Smooth muscle cell (in vitro differentiated cells): ENCODE measurements around the gene TSSK1B. TPM values are rescaled to one million over a fixed set of nuclear protein-coding genes. Genes with fewer than 3 reads are reported as not detected.

Experiments
- DNase-seq: peaks from one replicate; lab custom pipeline; 2025; ENCODE audit not compliant: unreplicated experiment; lab: John Stamatoyannopoulos, UW
- H2AFZ ChIP-seq: fragments of 200-600 bp; sonication (generic); 2 replicates; pipeline ENCODE4 v1.6.0; 2016; ENCODE audit warnings: antibody characterized with exemption, low read depth, mild to moderate bottlenecking
- H3F3A ChIP-seq: fragments of 200-600 bp; sonication (generic); 2 replicates; pipeline ENCODE4 v1.6.0; 2017; ENCODE audit warnings: antibody characterized with exemption, low read depth
- H3K27ac ChIP-seq: fragments of 200-600 bp; sonication (generic); 2 replicates; pipeline ENCODE4 v1.5.1; 2016; ENCODE audit warnings: low read depth, mild to moderate bottlenecking
- H3K27me3 ChIP-seq: fragments of 200-600 bp; sonication (generic); 2 replicates; pipeline ENCODE4 v1.6.1; 2016; ENCODE audit warnings: low read depth, mild to moderate bottlenecking
- H3K36me3 ChIP-seq: fragments of 200-600 bp; sonication (generic); 2 replicates; pipeline ENCODE4 v1.5.1; 2016; ENCODE audit warnings: low read depth
- H3K4me1 ChIP-seq: fragments of 200-600 bp; sonication (generic); 2 replicates; pipeline ENCODE4 v1.5.1; 2016; ENCODE audit warnings: low read depth
- H3K4me2 ChIP-seq: fragments of 200-600 bp; sonication (generic); 2 replicates; pipeline ENCODE4 v1.6.0; 2016; ENCODE audit warnings: mild to moderate bottlenecking
- H3K4me3 ChIP-seq: fragments of 200-600 bp; sonication (generic); 2 replicates; pipeline ENCODE4 v1.5.1; 2016; ENCODE audit warnings: mild to moderate bottlenecking
- H3K79me2 ChIP-seq: fragments of 200-600 bp; sonication (generic); 2 replicates; pipeline ENCODE4 v1.6.0; 2016; ENCODE audit warnings: low read depth, mild to moderate bottlenecking
- H3K9ac ChIP-seq: fragments of 200-600 bp; sonication (generic); 2 replicates; pipeline ENCODE4 v1.6.0; 2016; ENCODE audit warnings: low read depth
- H3K9me3 ChIP-seq: fragments of 200-600 bp; sonication (generic); replicated peaks from 2 replicates; pipeline ENCODE4 v1.5.1; 2016; ENCODE audit warnings: low read depth
- H4K20me1 ChIP-seq: fragments of 200-600 bp; sonication (generic); 2 replicates; pipeline ENCODE4 v1.6.0; 2016; ENCODE audit warnings: low read depth
- WGBS: methylation state at CpG from one replicate; pipeline ENCODE4 v1.1.7; 2016; ENCODE audit warnings: low lambda C conversion rate; 5-methylcytosine and 5-hydroxymethylcytosine counted together
- polyA plus RNA-seq: library from polyadenylated mRNA; unstranded; fragments of >200 nt; fragmentation: Nextera tagmentation; extraction: Ambion mirVana; gene quantifications from 2 replicates; pipeline ENCODE4 v1.2.1, GENCODE V29; 2016
- total RNA-seq: library from RNA; depleted of rRNA; stranded (reverse); fragments of >200 nt; gene quantifications from 2 replicates; pipeline ENCODE4 v1.2.3, GENCODE V29; 2014
- TF ChIP-seq, protein P1 (sequence below): fragments of 200-600 bp; sonication (generic); IDR thresholded peaks from 2 replicates; pipeline ENCODE4 v1.5.1; 2017; ENCODE audit warnings: borderline replicate concordance, mild to moderate bottlenecking, antibody characterized with exemption; ENCODE audit not compliant: insufficient read depth, poor library complexity, severe bottlenecking

TSSK1B gene
- total and polyA plus RNA-seq, 2 experiments from 2014 or later = 0.22 TPM; not detected in 1

DNA sequence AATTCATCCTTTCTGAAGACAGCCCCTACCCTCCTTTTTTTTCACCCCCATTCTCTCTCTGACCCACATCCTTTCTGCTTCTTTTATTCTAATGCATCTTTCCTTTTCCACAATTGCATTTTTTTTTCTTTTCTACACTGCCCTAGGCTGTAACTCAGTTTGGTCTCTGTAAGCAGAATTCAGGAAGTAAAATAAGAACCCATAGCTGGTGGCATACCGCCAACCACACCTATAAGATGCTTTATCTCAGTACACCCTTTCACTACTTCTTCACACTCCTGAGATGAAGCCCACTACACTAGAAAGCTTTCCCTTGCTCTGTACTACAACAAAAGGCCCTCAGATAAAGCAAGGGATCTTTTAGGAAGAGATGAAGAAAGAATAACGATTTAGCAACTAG lies 16.1 kb upstream of the TSSK1B start:
- Histone ChIP-seq H3K9ac (no peak overlapping the region), H3K27ac (no peak overlapping the region), H3K27me3 (no peaks in the 10 kb centered on the region), H4K20me1 (no peaks in the 10 kb centered on the region), H3K4me2 (no peak overlapping the region), H3K4me1 (no peaks in the 10 kb centered on the region), H3K4me3 (no peak overlapping the region), H3K9me3 (no peaks in the 10 kb centered on the region), H3F3A (no peaks in the 10 kb centered on the region), H2AFZ (no peak overlapping the region), H3K36me3 (peaks cover 1% of the 10 kb centered on the region), H3K79me2 (no peaks in the 10 kb centered on the region)
- no peak for DNase-seq
- WGBS = 60% methylated on average over 2 of the region's 2 CpGs
- TF ChIP-seq, protein P1, sequence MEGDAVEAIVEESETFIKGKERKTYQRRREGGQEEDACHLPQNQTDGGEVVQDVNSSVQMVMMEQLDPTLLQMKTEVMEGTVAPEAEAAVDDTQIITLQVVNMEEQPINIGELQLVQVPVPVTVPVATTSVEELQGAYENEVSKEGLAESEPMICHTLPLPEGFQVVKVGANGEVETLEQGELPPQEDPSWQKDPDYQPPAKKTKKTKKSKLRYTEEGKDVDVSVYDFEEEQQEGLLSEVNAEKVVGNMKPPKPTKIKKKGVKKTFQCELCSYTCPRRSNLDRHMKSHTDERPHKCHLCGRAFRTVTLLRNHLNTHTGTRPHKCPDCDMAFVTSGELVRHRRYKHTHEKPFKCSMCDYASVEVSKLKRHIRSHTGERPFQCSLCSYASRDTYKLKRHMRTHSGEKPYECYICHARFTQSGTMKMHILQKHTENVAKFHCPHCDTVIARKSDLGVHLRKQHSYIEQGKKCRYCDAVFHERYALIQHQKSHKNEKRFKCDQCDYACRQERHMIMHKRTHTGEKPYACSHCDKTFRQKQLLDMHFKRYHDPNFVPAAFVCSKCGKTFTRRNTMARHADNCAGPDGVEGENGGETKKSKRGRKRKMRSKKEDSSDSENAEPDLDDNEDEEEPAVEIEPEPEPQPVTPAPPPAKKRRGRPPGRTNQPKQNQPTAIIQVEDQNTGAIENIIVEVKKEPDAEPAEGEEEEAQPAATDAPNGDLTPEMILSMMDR = no peak

DNA sequence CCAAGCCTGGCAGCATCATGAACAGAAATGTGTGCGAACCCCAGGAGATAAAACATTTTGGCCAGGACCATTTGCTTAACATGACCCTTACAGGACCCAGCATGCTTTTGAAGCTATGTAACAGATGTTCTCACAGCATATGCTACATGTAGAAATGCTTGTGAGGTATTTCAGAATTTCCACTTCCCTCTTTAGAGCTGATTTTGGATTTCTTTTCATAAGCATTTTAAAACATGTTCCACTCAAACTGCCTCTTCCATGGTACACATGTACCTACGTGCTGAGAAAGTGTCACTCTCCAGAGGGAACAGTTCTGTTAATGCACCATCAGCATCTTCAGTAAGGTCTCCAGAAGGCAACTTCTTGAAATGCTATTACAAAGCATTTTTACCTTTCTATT lies 15.7 kb upstream of the TSSK1B start:
- H4K20me1 ChIP-seq = no peaks in the 10 kb centered on the region
- H3K9me3 ChIP-seq = no peaks in the 10 kb centered on the region
- H3K79me2 ChIP-seq = no peaks in the 10 kb centered on the region
- H3K27ac ChIP-seq = no peak overlapping the region
- H3K4me1 ChIP-seq = no peaks in the 10 kb centered on the region
- 91% methylated on average over 2 of the region's 2 CpGs for WGBS
- H3K4me3 ChIP-seq = no peak overlapping the region
- H3K36me3 ChIP-seq = peaks cover 4% of the 10 kb centered on the region
- H3K27me3 ChIP-seq = no peaks in the 10 kb centered on the region
- H3F3A ChIP-seq = no peaks in the 10 kb centered on the region
- no peak overlapping the region for H2AFZ ChIP-seq
- no peak overlapping the region for H3K4me2 ChIP-seq
- TF ChIP-seq, protein P1 = no peak
- no peak for DNase-seq
- no peak overlapping the region for H3K9ac ChIP-seq

- no peaks in the 10 kb centered on the region for H3K79me2 ChIP-seq
- TF ChIP-seq, protein P1 = no peak
Measured at GRCh38 chr5:113448252-113448651, 13.5 kb upstream of the TSSK1B start.

GRCh38 chr5:113447498-113448050 lies 12.8 kb upstream of the TSSK1B start:
- H3K4me3 ChIP-seq = no peak overlapping the region
- peaks cover 6% of the 10 kb centered on the region for H3K36me3 ChIP-seq
- H3K9me3 ChIP-seq = no peaks in the 10 kb centered on the region
- no peak overlapping the region for H3K4me2 ChIP-seq
- no peaks in the 10 kb centered on the region for H3K27me3 ChIP-seq
- WGBS = 78% methylated on average over 4 of the region's 4 CpGs
- DNase-seq = no peak
- TF ChIP-seq, protein P1 = no peak
- no peaks in the 10 kb centered on the region for H3K4me1 ChIP-seq
- H3F3A ChIP-seq = no peaks in the 10 kb centered on the region
- no peak overlapping the region for H2AFZ ChIP-seq
- no peaks in the 10 kb centered on the region for H4K20me1 ChIP-seq
- no peaks in the 10 kb centered on the region for H3K79me2 ChIP-seq
- H3K9ac ChIP-seq = no peak overlapping the region
- H3K27ac ChIP-seq = no peak overlapping the region

More at GRCh38 chr5:113448252-113448651, 13.5 kb upstream of the TSSK1B start:
- H3F3A ChIP-seq = no peaks in the 10 kb centered on the region
- H3K27ac ChIP-seq = no peak overlapping the region
- H2AFZ ChIP-seq = no peak overlapping the region
- 93% methylated on average over 3 of the region's 3 CpGs for WGBS
- H3K9me3 ChIP-seq = no peaks in the 10 kb centered on the region
- H3K4me3 ChIP-seq = no peak overlapping the region
- H4K20me1 ChIP-seq = no peaks in the 10 kb centered on the region
- no peak overlapping the region for H3K4me2 ChIP-seq
- DNase-seq = no peak
- no peaks in the 10 kb centered on the region for H3K4me1 ChIP-seq
- no peak overlapping the region for H3K9ac ChIP-seq
- H3K36me3 ChIP-seq = peaks cover 4% of the 10 kb centered on the region
- H3K27me3 ChIP-seq = no peaks in the 10 kb centered on the region
